ENCODE results near the gene PEX14. TPM values are rescaled to one million over a fixed set of nuclear protein-coding genes. Genes with fewer than 3 reads are reported as not detected.

PEX14 gene
- total RNA-seq, 4 donors from 2014 or later: 2.0 to 21.9 (median 5.3) TPM

DNA sequence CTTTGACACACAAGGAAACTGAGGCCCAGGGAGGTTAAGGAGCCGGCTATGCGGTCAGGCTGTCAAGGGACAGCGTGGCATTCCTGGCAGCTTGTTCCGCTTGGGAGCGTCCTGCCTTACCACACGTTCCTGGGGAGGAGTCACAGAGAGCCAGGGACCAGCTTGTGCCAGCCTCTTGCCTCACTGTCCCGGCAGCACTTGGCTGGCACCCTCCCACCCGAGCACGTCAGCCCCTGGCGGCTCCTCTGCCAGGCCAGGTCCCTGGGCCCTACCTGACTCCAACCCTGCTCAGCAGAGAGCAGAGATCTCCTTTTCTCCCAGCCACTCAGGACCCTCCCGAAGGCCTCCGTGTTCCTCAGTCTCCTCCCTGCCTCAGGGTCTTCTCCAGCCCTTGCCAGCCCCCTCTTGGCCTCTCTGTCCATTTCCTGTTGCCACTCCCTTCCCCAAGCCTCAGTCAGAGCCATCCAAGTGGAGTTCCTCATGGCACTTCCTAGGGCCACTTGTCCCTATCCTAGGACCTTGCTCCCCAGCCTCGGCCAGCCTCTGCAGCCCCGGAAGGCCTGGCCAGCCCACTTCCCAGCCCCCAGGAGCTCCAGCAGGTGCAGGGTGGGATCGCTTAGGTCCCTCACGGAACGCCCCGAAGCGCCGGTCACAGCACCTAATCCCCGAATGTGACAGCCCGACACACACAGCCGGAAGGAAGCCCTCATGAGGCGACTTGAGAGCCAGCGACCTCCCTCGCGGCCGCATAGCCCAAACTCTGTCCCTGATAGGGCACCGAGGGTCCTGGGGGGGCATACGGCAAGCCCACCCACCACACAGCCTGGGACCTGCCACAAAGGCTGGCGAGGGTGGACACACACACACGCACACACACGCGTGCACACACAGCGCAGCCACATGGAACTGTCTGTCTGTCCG, 191.4 kb downstream of the PEX14 start:
- H3K27ac ChIP-seq: no peak overlapping the region
- H3K27me3 ChIP-seq: no peaks in the 10 kb centered on the region
- DNase-seq: no peak
- no peaks in the 10 kb centered on the region for H3K36me3 ChIP-seq
- H3K4me3 ChIP-seq: no peak overlapping the region
- intact Hi-C loops (cut with DNase I; ENCODE audit: low total_unique reads): no loop called here
- no peak for TF ChIP-seq POLR2A (IDR thresholded peaks at IDR 0.05)
- TF ChIP-seq, protein P1, sequence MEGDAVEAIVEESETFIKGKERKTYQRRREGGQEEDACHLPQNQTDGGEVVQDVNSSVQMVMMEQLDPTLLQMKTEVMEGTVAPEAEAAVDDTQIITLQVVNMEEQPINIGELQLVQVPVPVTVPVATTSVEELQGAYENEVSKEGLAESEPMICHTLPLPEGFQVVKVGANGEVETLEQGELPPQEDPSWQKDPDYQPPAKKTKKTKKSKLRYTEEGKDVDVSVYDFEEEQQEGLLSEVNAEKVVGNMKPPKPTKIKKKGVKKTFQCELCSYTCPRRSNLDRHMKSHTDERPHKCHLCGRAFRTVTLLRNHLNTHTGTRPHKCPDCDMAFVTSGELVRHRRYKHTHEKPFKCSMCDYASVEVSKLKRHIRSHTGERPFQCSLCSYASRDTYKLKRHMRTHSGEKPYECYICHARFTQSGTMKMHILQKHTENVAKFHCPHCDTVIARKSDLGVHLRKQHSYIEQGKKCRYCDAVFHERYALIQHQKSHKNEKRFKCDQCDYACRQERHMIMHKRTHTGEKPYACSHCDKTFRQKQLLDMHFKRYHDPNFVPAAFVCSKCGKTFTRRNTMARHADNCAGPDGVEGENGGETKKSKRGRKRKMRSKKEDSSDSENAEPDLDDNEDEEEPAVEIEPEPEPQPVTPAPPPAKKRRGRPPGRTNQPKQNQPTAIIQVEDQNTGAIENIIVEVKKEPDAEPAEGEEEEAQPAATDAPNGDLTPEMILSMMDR (IDR thresholded peaks at IDR 0.05): no peak
- H3K4me1 ChIP-seq: peaks cover 0 to 5% of the 10 kb centered on the region in 2 donors
- H3K9me3 ChIP-seq: no peaks in the 10 kb centered on the region

DNA sequence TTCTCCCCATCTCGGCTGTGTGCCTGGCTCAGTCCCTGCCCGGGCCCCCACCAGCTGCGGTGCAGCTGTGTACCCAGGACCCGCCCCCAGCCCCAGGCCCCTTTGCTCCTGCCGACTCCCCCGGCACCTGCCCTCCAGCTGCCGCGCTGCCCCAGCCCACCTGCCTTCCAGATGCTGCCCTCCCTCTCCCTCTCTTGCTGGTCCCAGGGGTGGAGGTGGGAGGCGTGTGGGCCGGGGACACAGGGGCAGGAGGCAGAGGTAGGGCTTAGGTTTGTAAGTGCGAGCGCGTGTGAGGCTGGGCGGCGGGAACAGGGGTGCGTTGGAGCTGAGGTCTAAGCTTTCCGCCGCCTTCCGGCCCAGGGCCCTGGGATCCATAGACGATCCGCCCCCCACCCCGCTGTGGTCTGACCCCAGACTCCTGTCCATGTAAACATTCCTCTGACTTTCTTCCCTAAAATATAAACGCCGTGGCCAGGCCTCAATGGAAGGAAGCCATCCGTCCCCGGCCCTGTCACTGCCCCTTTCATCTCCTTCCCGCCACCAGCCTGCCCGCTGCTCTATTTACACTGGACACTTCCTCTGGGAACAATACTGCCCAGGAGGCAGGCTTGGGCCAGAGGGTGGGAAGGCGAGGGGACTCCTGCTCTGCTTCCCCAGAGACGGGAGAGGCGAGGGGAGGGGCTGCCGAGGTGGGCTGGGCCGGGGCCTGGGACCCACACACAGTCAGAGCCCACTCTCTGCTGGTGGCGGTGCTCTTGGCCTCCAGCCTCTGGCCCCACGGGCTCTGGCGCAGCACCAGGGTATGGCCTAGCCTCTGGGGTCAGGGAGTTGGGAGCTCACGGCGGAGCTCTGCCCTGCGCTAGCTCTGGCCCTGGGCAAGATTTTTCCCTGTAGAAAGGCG, 193.4 kb downstream of the PEX14 start:
- Histone ChIP-seq H3K27ac (peak overlapping the region; percentile 41 to 55), H3K4me3 (no peak overlapping the region), H3K4me1 (peaks cover 0 to 9% of the 10 kb centered on the region in 2 donors), H3K27me3 (no peaks in the 10 kb centered on the region), H3K36me3 (no peaks in the 10 kb centered on the region), H3K9me3 (no peaks in the 10 kb centered on the region)
- intact Hi-C loops (cut with DNase I; ENCODE audit: low total_unique reads): no loop called here
- TF ChIP-seq POLR2A (IDR thresholded peaks at IDR 0.05): no peak
- TF ChIP-seq, protein P1 (IDR thresholded peaks at IDR 0.05): no peak
- DNase-seq: peak in 1 of 2 donors; percentile 56

DNA sequence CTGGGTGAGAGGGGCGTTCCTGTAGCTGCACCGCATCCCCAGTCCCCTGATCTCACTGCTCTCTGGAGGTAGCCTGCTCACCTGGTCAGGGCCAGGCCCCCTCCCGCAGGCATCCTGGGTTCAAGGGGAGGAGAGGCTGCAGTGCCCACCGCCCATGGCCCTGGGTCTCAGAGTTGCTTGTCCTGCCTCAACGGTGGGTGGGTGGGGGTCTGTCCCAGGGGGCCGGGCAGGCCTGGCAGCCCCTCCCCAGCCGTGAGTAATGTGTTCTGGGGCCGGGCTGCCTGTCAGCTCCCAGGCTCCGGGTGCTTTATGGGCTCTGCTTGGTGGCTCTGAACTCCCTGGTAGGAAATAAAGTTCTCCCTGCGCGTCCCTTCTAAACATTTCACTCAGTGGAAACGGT, 194.8 kb downstream of the PEX14 start:
- no peak for DNase-seq
- intact Hi-C loops (cut with DNase I; ENCODE audit: low total_unique reads): no loop called here
- peaks cover 0 to 12% of the 10 kb centered on the region in 2 donors for H3K4me1 ChIP-seq

DNA sequence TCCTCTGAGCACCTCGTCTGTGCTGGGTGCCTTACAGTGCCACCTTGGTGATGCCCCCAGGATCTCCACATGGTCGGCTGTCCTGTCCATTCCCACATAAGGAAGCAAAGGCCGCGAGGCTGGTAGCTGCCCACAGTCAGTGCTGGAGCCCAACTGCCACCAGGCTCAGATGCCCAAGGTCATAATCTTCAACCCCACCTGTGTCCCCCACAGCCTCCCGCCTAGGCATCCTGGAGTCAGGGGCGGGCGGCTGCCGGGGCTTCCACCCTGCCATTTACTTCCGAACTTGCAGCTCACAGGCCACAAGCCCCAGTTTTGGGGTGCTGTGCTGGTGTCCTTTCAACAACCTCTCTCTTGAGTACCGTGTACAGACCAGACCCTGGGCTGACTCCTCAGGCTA, 195.4 kb downstream of the PEX14 start:
- no peak for DNase-seq
- TF ChIP-seq, protein P1 (IDR thresholded peaks at IDR 0.05): no peak
- TF ChIP-seq POLR2A (IDR thresholded peaks at IDR 0.05): no peak
- Histone ChIP-seq H3K4me1 (peaks cover 0 to 12% of the 10 kb centered on the region in 2 donors), H3K9me3 (no peaks in the 10 kb centered on the region), H3K4me3 (no peak overlapping the region), H3K36me3 (no peaks in the 10 kb centered on the region), H3K27ac (peak overlapping the region in 1 of 2 donors; percentile 41), H3K27me3 (no peaks in the 10 kb centered on the region)
- intact Hi-C loops (cut with DNase I; ENCODE audit: low total_unique reads): no loop called here

More for the DNA sequence above, 194.8 kb downstream of the PEX14 start:
- Histone ChIP-seq H3K27me3 (no peaks in the 10 kb centered on the region), H3K36me3 (no peaks in the 10 kb centered on the region), H3K27ac (peak overlapping the region; percentile 41 to 55), H3K9me3 (no peaks in the 10 kb centered on the region), H3K4me3 (no peak overlapping the region)
- TF ChIP-seq, protein P1 (IDR thresholded peaks at IDR 0.05): no peak
- no peak for TF ChIP-seq POLR2A (IDR thresholded peaks at IDR 0.05)

Measured in uterus (tissue), 4 donors.